Progenitor cell of endocrine pancreas (in vitro differentiated cells): ENCODE measurements around the gene TBC1D10B. TPM values are rescaled to one million over a fixed set of nuclear protein-coding genes. Genes with fewer than 3 reads are reported as not detected.

Experiments used
- DNase-seq: peaks from one replicate; pipeline ENCODE4 v3.0.0; 2021; ENCODE audit warnings: low spot score; ENCODE audit not compliant: unreplicated experiment
- H3K27ac Mint-ChIP-seq: 2 replicates; pipeline ENCODE4 v1.8.0; 2021; ENCODE audit warnings: mild to moderate bottlenecking, moderate library complexity, mixed read lengths
- H3K27me3 Mint-ChIP-seq: 2 replicates; pipeline ENCODE4 v1.8.0; 2021; ENCODE audit warnings: mixed read lengths
- H3K36me3 Mint-ChIP-seq: 2 replicates; pipeline ENCODE4 v1.8.0; 2022; ENCODE audit warnings: mixed read lengths; ENCODE audit not compliant: insufficient read depth
- H3K4me1 Mint-ChIP-seq: 2 replicates; pipeline ENCODE4 v1.8.0; 2021; ENCODE audit warnings: low read depth, mixed read lengths
- H3K4me3 Mint-ChIP-seq: 2 replicates; pipeline ENCODE4 v1.8.0; 2021; ENCODE audit warnings: low read depth, mild to moderate bottlenecking, moderate library complexity, mixed read lengths
- H3K9me3 Mint-ChIP-seq: 2 replicates; pipeline ENCODE4 v1.8.0; 2021; ENCODE audit warnings: low read depth, mixed read lengths
- total RNA-seq: library from RNA; stranded (reverse); gene quantifications from 2 replicates; pipeline ENCODE4 v1.2.1, GENCODE V29; 2021
- TF ChIP-seq, protein P1 (sequence below): fragments of 200-600 bp; sonication (generic); IDR thresholded peaks from one replicate; pipeline ENCODE4 v1.5.0; 2021; ENCODE audit warnings: antibody characterized with exemption, mild to moderate bottlenecking; ENCODE audit not compliant: unreplicated experiment

Gene TBC1D10B
- total RNA-seq, 1 donor from 2014 or later = 51.8 TPM

DNA sequence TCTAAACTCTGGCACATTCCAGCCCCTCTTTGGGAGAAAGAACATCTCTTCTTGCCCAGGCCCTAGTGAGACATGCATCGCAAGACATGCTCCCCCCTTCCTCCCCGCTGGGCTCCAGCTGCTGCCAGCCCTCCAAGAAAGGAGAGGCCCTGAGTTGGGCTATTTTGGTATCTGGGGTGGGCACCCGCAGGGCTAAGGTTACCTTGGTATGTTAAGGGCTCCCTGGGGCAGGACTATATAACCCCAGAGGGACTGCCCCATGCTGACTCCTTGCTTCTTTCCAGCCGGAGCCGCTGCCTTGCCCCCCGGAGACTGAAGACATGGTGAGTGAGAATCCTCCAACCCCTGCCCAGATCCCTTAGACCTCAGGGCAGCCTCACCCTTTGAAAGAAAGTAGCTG, 4.2 kb upstream of the TBC1D10B start, which contains the start of gene MYL11:
Gene MYL11 (plus strand): TSS at position 265 of the 400 bp plus-strand sequence. CDS start 56 bp downstream, at position 321.
- no peaks in the 10 kb centered on the region for H3K36me3 Mint-ChIP-seq
- no peaks in the 10 kb centered on the region for H3K9me3 Mint-ChIP-seq
- DNase-seq = no peak
- no peaks in the 10 kb centered on the region for H3K27me3 Mint-ChIP-seq
- no peak within 1 kb of the TSS for H3K4me3 Mint-ChIP-seq
- H3K27ac Mint-ChIP-seq = peak within 1 kb of the TSS; percentile 52
- TF ChIP-seq, protein P1, sequence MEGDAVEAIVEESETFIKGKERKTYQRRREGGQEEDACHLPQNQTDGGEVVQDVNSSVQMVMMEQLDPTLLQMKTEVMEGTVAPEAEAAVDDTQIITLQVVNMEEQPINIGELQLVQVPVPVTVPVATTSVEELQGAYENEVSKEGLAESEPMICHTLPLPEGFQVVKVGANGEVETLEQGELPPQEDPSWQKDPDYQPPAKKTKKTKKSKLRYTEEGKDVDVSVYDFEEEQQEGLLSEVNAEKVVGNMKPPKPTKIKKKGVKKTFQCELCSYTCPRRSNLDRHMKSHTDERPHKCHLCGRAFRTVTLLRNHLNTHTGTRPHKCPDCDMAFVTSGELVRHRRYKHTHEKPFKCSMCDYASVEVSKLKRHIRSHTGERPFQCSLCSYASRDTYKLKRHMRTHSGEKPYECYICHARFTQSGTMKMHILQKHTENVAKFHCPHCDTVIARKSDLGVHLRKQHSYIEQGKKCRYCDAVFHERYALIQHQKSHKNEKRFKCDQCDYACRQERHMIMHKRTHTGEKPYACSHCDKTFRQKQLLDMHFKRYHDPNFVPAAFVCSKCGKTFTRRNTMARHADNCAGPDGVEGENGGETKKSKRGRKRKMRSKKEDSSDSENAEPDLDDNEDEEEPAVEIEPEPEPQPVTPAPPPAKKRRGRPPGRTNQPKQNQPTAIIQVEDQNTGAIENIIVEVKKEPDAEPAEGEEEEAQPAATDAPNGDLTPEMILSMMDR = no peak
- H3K4me1 Mint-ChIP-seq = peaks cover 17% of the 10 kb centered on the region

DNA sequence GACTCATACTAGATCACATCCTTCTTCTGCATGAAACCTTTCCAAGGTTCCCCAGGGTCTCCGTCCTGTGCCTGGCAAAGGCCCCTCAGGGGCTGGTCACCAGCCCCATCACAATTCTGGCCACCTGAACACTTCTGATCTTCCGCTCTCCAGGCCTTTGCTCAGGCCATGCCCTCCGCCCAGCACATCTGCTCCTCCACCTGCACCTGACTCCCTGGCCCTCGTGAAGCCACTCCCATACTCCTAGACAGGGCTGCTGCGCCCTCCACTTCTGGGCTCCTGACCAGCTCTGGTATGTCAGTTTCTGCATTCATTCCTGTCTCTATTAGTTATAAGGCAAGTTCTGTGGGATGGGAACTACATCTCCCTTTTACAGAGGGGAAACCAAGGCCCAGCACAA, 2.4 kb upstream of the TBC1D10B start:
- Mint-ChIP-seq H3K4me1 (peaks cover 31% of the 10 kb centered on the region), H3K4me3 (peak overlapping the region; percentile 23), H3K27me3 (no peaks in the 10 kb centered on the region), H3K9me3 (no peaks in the 10 kb centered on the region), H3K36me3 (no peaks in the 10 kb centered on the region), H3K27ac (peak overlapping the region; percentile 76)
- TF ChIP-seq, protein P1 = no peak
- no peak for DNase-seq

DNA sequence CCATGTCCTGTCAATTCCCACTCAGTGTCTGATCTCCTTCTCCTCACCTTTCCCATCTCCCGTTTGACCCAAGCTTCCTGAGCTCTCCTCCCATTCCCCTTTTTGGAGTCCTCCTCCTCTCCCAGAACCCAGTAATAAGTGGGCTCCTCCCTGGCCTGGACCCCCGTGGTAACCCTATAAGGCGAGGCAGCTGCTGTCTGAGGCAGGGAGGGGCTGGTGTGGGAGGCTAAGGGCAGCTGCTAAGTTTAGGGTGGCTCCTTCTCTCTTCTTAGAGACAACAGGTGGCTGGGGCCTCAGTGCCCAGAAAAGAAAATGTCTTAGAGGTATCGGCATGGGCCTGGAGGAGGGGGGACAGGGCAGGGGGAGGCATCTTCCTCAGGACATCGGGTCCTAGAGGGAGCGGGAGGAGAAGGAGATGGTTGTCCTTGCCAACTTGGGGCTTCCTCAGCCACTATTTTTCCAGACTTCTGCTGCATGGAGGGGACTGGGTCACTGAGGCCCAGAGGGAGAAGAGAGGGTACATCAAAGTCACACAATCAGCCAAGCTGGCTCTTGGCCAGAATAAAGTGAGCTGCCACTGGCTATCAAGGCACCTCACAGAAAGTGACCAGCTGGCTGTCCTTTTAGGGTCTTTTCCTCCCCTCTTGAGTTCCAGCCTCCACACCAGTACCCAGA, 1.9 kb upstream of the TBC1D10B start:
- H3K27ac Mint-ChIP-seq = peak overlapping the region; percentile 99
- no peaks in the 10 kb centered on the region for H3K36me3 Mint-ChIP-seq
- TF ChIP-seq, protein P1 = no peak
- H3K4me1 Mint-ChIP-seq = peaks cover 34% of the 10 kb centered on the region
- H3K27me3 Mint-ChIP-seq = no peaks in the 10 kb centered on the region
- peak overlapping the region; percentile 76 for H3K4me3 Mint-ChIP-seq
- DNase-seq = no peak
- no peaks in the 10 kb centered on the region for H3K9me3 Mint-ChIP-seq

DNA sequence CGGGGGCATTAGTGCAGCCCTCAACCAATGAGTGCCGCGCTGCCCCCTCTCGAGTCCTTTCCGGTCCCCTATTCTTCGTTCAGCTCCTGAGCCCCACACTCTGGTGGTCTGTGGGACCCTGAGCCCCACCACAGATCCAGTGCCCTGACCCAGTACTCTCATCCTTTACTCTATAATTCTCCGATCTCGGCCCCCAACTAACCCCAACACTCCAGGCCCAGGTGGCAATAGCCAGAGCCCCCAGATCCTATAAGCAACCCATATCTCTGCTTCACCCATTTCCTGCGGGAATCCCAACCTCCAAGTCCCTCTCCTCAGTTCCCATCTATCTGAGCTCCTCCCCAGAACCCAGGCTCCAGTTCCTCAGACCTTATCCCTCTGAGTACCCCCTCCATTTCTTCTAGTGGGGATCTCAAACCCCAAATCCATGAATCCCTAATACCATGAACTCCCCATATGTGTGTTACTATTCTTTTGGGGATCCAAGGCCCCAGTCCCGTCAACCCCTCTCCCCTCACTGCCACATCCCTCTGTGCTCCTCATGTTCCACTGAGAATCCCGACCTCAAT, 1.0 kb upstream of the TBC1D10B start:
- H3K27ac Mint-ChIP-seq = peak overlapping the region; percentile 99
- DNase-seq = no peak
- peak overlapping the region; percentile 76 for H3K4me3 Mint-ChIP-seq
- no peaks in the 10 kb centered on the region for H3K27me3 Mint-ChIP-seq
- TF ChIP-seq, protein P1 = peak; percentile 24
- H3K4me1 Mint-ChIP-seq = peaks cover 37% of the 10 kb centered on the region
- H3K9me3 Mint-ChIP-seq = no peaks in the 10 kb centered on the region
- no peaks in the 10 kb centered on the region for H3K36me3 Mint-ChIP-seq

DNA sequence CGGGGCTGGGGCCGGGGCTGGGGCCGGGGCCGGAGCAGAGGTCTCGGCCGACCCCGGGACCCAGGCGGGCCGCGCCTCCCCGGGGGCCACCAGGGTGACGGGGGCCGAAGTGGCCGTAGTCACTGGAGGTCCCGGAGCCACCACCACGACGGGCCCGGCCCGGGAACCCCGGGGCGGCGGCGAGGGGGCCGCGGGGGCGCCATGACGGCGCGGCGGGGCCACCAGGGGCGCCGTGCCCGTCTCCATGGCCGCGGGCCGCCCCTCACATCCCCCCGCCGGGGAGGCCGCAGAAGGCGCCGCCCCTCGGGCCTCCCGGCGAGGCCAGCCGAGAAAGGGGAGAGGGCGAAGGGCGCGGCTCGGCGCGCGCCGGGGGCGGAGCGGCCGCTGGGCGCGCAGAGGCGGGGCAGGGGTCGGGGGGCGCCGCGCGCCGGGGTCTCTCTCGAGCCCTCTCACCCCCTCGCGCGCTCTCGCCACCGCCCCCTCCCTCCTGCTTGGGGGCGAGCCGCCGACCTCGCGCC, 297 bp downstream of the TBC1D10B start:
- no peak for DNase-seq
- Mint-ChIP-seq H3K36me3 (peaks cover 2% of the 10 kb centered on the region), H3K9me3 (no peaks in the 10 kb centered on the region), H3K4me1 (peaks cover 40% of the 10 kb centered on the region), H3K4me3 (peak overlapping the region; percentile 76), H3K27ac (no peak overlapping the region), H3K27me3 (no peaks in the 10 kb centered on the region)
- TF ChIP-seq, protein P1 = peak; percentile 41
